Ovary (tissue), 9 donors: ENCODE measurements around the gene PIWIL4. TPM values are rescaled to one million over a fixed set of nuclear protein-coding genes. Genes with fewer than 3 reads are reported as not detected.

Experiments used
- DNase-seq, 5 donors: peaks; one replicate each; pipeline ENCODE4 v3.0.0-alpha.2; 2019 to 2020
- H3K27ac ChIP-seq, 2 donors: fragments of 200-600 bp; one replicate each; pipeline versions ENCODE4 v1.5.1 to v1.8.0; 2019 to 2022
- H3K27me3 ChIP-seq: fragments of 200-600 bp; one replicate; pipeline ENCODE4 v1.8.0; 2022
- H3K36me3 ChIP-seq: fragments of 200-600 bp; sonication (generic); one replicate; pipeline ENCODE4 v1.5.1; 2019
- H3K4me1 ChIP-seq: one replicate; pipeline ENCODE4 v1.8.1; 2013; ENCODE audit warnings: mild to moderate bottlenecking, moderate library complexity; ENCODE audit not compliant: insufficient read depth
- H3K4me3 ChIP-seq: fragments of 200-600 bp; sonication (generic); one replicate; pipeline ENCODE4 v1.5.1; 2017
- H3K9me3 ChIP-seq, 2 donors: fragments of 200-600 bp in 1 of 2; sonication (generic) in 1 of 2; one replicate each; pipeline versions ENCODE4 v1.5.1 to v1.8.1; 2013 to 2019; ENCODE audit warnings: mild to moderate bottlenecking in 1 of 2, moderate library complexity in 1 of 2
- CTCF ChIP-seq, 3 donors: fragments of 450-650 bp in 2 of 3; fragments of 200-600 bp in 1 of 3; IDR thresholded peaks; one replicate each; pipeline versions ENCODE4 v1.5.1 to v1.8.0; 2016 to 2022; ENCODE audit warnings: antibody characterized with exemption in 3 of 3, mild to moderate bottlenecking in 1 of 3
- EP300 ChIP-seq: sonication (generic); formaldehyde crosslinking; IDR thresholded peaks from one replicate; pipeline ENCODE4 v1.6.1; 2017; ENCODE audit warnings: antibody characterized with exemption
- POLR2A ChIP-seq: fragments of 450-650 bp; IDR thresholded peaks from one replicate; pipeline ENCODE4 v1.6.1; 2017; ENCODE audit warnings: antibody characterized with exemption, mild to moderate bottlenecking, moderate library complexity
- WGBS, 3 donors: extraction: QIAGEN DNeasy Blood & Tissue Kit in 1 of 3; methylation state at CpG; one replicate each; pipeline versions ENCODE4 v1.1.5 to v1.1.7; 2013 to 2017; 5-methylcytosine and 5-hydroxymethylcytosine counted together
- intact Hi-C, 4 donors: fragments of 100-400 bp; cut with DNase I; formaldehyde crosslinking; loops; one replicate each; pipeline versions ENCODE4 v1.11.0 to v1.15.1; 2022 to 2023
- polyA plus RNA-seq, 2 donors: library from polyadenylated mRNA; stranded (reverse); fragments of 200-250 nt in 1 of 2; fragments of 350-450 nt in 1 of 2; fragmentation: Illumina TruSeq in 1 of 2; extraction: RNeasy Lipid Tissue Mini Kit (QIAGEN cat#74804) in 1 of 2; gene quantifications; one replicate each; pipeline ENCODE4 v1.2.3, GENCODE V29; 2013 to 2014
- total RNA-seq, 7 donors: library from RNA; depleted of rRNA in 2 of 7; stranded (reverse); fragments of >200 nt in 2 of 7; fragmentation: NEBNext Ultra II Directional in 3 of 7; extraction: Animal tissue kit (Norgen Biotek cat#: 25700) in 3 of 7; gene quantifications; one replicate each; pipeline versions ENCODE4 v1.1.0 to v1.2.4, GENCODE V29; 2016 to 2023
- donor health status: DM: no; HTN: no; CAD: no; lungs with moderate emphysema.
- donor health status: DM: no; HTN: no; CAD: no.
- donor health status: Bipolar disorder and iron deficiency.
- donor health status: DM: yes; HTN: yes; CAD: no.
- donor health status: DM: no; HTN: no; CAD: no.
- donor health status: DM: yes; HTN: yes; CAD: no.

The PIWIL4 gene
- total and polyA plus RNA-seq, 9 donors, result 1.9 to 4.6 (median 3.6) TPM

GRCh38 chr11:94524341-94524740 is 42.8 kb upstream of the PIWIL4 start:
- intact Hi-C loops, result loop anchor here in 2 of 4 donors (5.0 to 10.0 kb wide), 2 partner anchors 78 to 370 kb away; no protein-coding TSS in a partner anchor
- Histone ChIP-seq H3K4me3 (no peak overlapping the region), H3K27ac (no peak overlapping the region), H3K9me3 (no peaks in the 10 kb centered on the region), H3K4me1 (no peaks in the 10 kb centered on the region), H3K36me3 (no peaks in the 10 kb centered on the region), H3K27me3 (no peaks in the 10 kb centered on the region)
- 82 to 85% (median 84%) methylated on average over 1 of the region's 1 CpG for WGBS, 3 donors
- no peak for TF ChIP-seq CTCF (IDR thresholded peaks at IDR 0.05)
- no peak for TF ChIP-seq POLR2A
- TF ChIP-seq EP300, result no peak
- no peak for DNase-seq

- no peak overlapping the region for H3K27ac ChIP-seq
- DNase-seq, result peak; percentile 22 to 60 (median 55)
- H3K27me3 ChIP-seq, result no peaks in the 10 kb centered on the region
- H3K36me3 ChIP-seq, result no peaks in the 10 kb centered on the region
- 26 to 33% (median 29%) methylated on average over 5 of the region's 5 CpGs for WGBS, 3 donors
- no peaks in the 10 kb centered on the region for H3K9me3 ChIP-seq
- TF ChIP-seq POLR2A (no peak), CTCF (IDR thresholded peaks at IDR 0.05) (no peak), EP300 (no peak)
- no peaks in the 10 kb centered on the region for H3K4me1 ChIP-seq
- intact Hi-C loops, result loop anchor here in 1 of 4 donors (10.0 kb wide), 1 partner anchor 369 kb away; no protein-coding TSS in a partner anchor
- H3K4me3 ChIP-seq, result no peak overlapping the region
Observed at GRCh38 chr11:94525546-94526324, 41.4 kb upstream of the PIWIL4 start.

- DNase-seq, result no peak
- no peak for TF ChIP-seq CTCF (IDR thresholded peaks at IDR 0.05)
- TF ChIP-seq EP300, result no peak
- Histone ChIP-seq H3K4me3 (no peak overlapping the region), H3K27ac (no peak overlapping the region), H3K27me3 (no peaks in the 10 kb centered on the region), H3K4me1 (no peaks in the 10 kb centered on the region), H3K9me3 (no peaks in the 10 kb centered on the region), H3K36me3 (no peaks in the 10 kb centered on the region)
- intact Hi-C loops, result loop anchor here in 1 of 4 donors (10.0 kb wide), 1 partner anchor 368 kb away; no protein-coding TSS in a partner anchor
- 76 to 84% (median 78%) methylated on average over 4 of the region's 4 CpGs for WGBS, 3 donors
Observed at GRCh38 chr11:94526645-94527438, 40.3 kb upstream of the PIWIL4 start.

- TF ChIP-seq POLR2A (no peak), EP300 (no peak), CTCF (IDR thresholded peaks at IDR 0.05) (no peak)
- H3K27ac ChIP-seq, result no peak overlapping the region
- intact Hi-C loops, result loop anchor here in 1 of 4 donors (10.0 kb wide), 1 partner anchor 366 kb away; no protein-coding TSS in a partner anchor
- no peaks in the 10 kb centered on the region for H3K9me3 ChIP-seq
- H3K27me3 ChIP-seq, result no peaks in the 10 kb centered on the region
- no peaks in the 10 kb centered on the region for H3K36me3 ChIP-seq
- no peak overlapping the region for H3K4me3 ChIP-seq
- no peaks in the 10 kb centered on the region for H3K4me1 ChIP-seq
- no peak for DNase-seq
Observed at GRCh38 chr11:94528551-94528950, 38.6 kb upstream of the PIWIL4 start.
